HCT116 (cell line): ENCODE data around the gene ST3GAL2.

Experiments
- CEBPB ChIP-seq: IDR thresholded peaks from 2 replicates; pipeline ENCODE4 v1.6.1; 2012; ENCODE audit warnings: low read depth
- EZH2 ChIP-seq: fragments of 200-600 bp; sonication (generic); IDR thresholded peaks from 2 replicates; pipeline ENCODE4 v1.6.1; 2017; ENCODE audit warnings: antibody characterized with exemption, mixed run types
- POLR2A ChIP-seq: IDR thresholded peaks from 2 replicates; pipeline ENCODE4 v1.7.0; 2011; ENCODE audit warnings: borderline replicate concordance; ENCODE audit not compliant: insufficient read depth, insufficient read length; ENCODE audit errors: extremely low read depth
- POLR2AphosphoS5 ChIP-seq: IDR thresholded peaks from 2 replicates; pipeline ENCODE4 v1.6.1; 2011; ENCODE audit warnings: mild to moderate bottlenecking, low read depth, low read length, moderate library complexity
- ZFX ChIP-seq: fragments of 450-650 bp; IDR thresholded peaks from 2 replicates; pipeline ENCODE4 v1.6.1; 2017
- ZNF274 ChIP-seq: fragments of 200-500 bp; sonication (Bioruptor generic); IDR thresholded peaks from 2 replicates; pipeline ENCODE4 v1.6.1; 2014; ENCODE audit warnings: mild to moderate bottlenecking, low read depth, low read length, inconsistent platforms
- TF ChIP-seq, protein P1 (sequence below), 3 experiments: fragments of 200-600 bp in 1 of 3; sonication (generic) in 1 of 3; IDR thresholded peaks in 2 of 3; conservative IDR thresholded peaks in 1 of 3; 2 replicates each; pipeline ENCODE4 v1.5.1; 2012 to 2017; ENCODE audit warnings: low read depth in 2 of 3, low read length in 2 of 3, antibody characterized with exemption in 1 of 3, borderline replicate concordance in 1 of 3, control low read depth in 1 of 3, mild to moderate bottlenecking in 1 of 3, mixed read lengths in 1 of 3, mixed run types in 1 of 3, moderate library complexity in 1 of 3; ENCODE audit not compliant: insufficient read depth in 1 of 3
- TF ChIP-seq, protein P2 (sequence below): IDR thresholded peaks from 2 replicates; pipeline ENCODE4 v1.6.1; 2012; ENCODE audit warnings: low read depth
- TF ChIP-seq, protein P3 (sequence below): IDR thresholded peaks from 2 replicates; pipeline ENCODE4 v1.6.1; 2012
- TF ChIP-seq, protein P4 (sequence below): IDR thresholded peaks from 2 replicates; pipeline ENCODE4 v1.6.1; 2012

DNA sequence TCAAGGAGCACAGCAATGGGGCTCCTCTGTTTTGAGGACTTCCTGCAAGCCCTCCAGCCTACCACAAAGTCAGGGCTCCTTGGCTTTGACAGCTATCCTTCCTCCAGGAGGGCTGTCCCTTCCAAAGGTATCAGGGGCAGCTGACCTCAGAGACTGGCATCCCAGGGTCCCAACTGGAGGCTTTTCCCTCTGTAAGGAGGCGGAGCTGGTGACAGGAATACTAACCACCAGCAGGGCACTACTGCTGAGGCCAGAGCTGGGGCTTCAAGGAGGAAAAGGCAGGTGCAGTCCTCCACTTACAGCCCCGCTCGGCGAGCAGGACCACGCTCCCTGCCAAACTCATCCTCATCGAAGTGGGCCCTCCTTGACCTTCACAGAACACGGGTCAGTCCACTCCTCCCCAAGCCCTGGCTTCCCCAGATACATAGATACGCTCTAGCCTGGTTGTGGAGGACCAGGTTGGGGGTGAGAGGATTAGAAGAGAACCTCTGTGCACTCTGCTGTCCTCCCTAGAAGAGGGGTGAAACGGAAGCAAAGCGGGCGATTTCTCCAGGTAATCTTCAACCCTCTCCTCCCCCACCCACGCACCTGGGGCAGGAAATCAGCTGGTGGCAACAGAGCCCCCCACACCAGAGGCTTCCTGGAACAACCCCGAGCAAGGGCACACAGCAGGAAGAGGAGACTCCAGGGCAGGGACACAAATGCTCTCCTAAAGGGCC is 20.5 kb downstream of the ST3GAL2 start:
- TF ChIP-seq, protein P1, sequence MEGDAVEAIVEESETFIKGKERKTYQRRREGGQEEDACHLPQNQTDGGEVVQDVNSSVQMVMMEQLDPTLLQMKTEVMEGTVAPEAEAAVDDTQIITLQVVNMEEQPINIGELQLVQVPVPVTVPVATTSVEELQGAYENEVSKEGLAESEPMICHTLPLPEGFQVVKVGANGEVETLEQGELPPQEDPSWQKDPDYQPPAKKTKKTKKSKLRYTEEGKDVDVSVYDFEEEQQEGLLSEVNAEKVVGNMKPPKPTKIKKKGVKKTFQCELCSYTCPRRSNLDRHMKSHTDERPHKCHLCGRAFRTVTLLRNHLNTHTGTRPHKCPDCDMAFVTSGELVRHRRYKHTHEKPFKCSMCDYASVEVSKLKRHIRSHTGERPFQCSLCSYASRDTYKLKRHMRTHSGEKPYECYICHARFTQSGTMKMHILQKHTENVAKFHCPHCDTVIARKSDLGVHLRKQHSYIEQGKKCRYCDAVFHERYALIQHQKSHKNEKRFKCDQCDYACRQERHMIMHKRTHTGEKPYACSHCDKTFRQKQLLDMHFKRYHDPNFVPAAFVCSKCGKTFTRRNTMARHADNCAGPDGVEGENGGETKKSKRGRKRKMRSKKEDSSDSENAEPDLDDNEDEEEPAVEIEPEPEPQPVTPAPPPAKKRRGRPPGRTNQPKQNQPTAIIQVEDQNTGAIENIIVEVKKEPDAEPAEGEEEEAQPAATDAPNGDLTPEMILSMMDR (IDR thresholded peaks at IDR 0.05 in 2 of 3, conservative IDR thresholded peaks at IDR 0.05 in 1 of 3; ENCODE audit: borderline replicate concordance in 1 of 3, insufficient read depth in 1 of 3, low read depth in 2 of 3, low read length in 2 of 3) = no peak
- TF ChIP-seq, protein P2, sequence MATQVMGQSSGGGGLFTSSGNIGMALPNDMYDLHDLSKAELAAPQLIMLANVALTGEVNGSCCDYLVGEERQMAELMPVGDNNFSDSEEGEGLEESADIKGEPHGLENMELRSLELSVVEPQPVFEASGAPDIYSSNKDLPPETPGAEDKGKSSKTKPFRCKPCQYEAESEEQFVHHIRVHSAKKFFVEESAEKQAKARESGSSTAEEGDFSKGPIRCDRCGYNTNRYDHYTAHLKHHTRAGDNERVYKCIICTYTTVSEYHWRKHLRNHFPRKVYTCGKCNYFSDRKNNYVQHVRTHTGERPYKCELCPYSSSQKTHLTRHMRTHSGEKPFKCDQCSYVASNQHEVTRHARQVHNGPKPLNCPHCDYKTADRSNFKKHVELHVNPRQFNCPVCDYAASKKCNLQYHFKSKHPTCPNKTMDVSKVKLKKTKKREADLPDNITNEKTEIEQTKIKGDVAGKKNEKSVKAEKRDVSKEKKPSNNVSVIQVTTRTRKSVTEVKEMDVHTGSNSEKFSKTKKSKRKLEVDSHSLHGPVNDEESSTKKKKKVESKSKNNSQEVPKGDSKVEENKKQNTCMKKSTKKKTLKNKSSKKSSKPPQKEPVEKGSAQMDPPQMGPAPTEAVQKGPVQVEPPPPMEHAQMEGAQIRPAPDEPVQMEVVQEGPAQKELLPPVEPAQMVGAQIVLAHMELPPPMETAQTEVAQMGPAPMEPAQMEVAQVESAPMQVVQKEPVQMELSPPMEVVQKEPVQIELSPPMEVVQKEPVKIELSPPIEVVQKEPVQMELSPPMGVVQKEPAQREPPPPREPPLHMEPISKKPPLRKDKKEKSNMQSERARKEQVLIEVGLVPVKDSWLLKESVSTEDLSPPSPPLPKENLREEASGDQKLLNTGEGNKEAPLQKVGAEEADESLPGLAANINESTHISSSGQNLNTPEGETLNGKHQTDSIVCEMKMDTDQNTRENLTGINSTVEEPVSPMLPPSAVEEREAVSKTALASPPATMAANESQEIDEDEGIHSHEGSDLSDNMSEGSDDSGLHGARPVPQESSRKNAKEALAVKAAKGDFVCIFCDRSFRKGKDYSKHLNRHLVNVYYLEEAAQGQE = no peak
- TF ChIP-seq POLR2AphosphoS5 = no peak
- no peak for TF ChIP-seq CEBPB
- TF ChIP-seq, protein P3, sequence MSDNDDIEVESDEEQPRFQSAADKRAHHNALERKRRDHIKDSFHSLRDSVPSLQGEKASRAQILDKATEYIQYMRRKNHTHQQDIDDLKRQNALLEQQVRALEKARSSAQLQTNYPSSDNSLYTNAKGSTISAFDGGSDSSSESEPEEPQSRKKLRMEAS = no peak
- no peak for TF ChIP-seq ZNF274
- TF ChIP-seq EZH2 = no peak
- TF ChIP-seq POLR2A = no peak
- TF ChIP-seq ZFX = no peak
- TF ChIP-seq, protein P4, sequence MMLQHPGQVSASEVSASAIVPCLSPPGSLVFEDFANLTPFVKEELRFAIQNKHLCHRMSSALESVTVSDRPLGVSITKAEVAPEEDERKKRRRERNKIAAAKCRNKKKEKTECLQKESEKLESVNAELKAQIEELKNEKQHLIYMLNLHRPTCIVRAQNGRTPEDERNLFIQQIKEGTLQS = no peak
